HuH-7 (cell line): Measurements from ENCODE around the gene MICAL2.

Source experiments
- DNase-seq: peaks from one replicate; pipeline ENCODE4 v3.0.0; 2011; ENCODE audit warnings: low spot score

The MICAL2 gene

GRCh38 chr11:12170984-12171383 is 60.6 kb downstream of the MICAL2 start:
- DNase-seq, result no peak

- DNase-seq, result no peak
Observed at GRCh38 chr11:12171921-12172320, 61.5 kb downstream of the MICAL2 start.

- no peak for DNase-seq
Observed at GRCh38 chr11:12172493-12173013, 62.2 kb downstream of the MICAL2 start.

- no peak for DNase-seq
Observed at GRCh38 chr11:12173111-12173510, 62.7 kb downstream of the MICAL2 start.

DNA sequence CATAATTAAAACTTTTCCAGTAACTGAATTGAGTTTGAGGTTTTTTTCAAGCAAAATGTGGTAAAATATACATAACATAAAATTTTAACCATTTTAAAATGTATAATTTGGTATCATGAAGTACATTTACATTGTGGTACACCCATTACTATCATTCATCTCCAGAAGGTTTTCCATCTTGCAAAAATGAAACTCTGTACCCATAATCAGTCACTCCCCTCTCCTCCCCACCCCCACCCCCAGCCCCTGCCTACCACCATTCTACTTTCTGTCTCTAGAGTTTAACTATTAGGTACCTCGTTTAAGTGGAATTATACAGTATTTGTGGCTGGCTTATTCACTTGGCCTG is 63.7 kb downstream of the MICAL2 start:
- no peak for DNase-seq

DNA sequence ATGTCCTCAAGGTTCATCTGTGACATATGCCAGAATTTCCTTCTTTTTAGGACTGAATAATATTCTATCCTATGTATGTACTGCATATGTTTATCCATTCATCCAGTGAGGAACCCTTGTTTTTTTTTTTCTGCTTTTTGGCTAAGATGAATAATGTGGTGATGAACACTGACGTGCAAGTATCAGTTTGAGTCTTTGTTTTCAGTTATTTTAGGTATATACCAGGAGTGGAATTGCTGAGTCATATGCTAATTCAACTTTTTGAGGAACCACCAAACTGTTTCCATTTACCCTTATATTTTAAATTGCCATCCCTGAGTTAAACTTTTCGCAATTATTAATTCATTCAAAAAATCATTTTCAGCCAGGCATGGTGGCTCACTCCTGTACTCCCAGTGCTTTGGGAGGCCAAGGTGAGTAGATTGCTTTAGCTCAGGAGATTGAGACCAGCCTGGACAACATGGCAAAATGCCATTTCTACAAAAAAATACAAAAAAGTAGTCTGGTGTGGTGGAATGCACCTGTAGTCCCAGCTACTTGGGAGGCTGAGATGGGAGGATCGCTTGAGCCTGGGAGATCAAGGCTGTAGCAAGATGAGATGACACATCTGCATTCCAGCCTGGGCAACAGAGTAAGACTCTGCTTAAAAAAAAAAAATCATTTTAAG is 64.2 kb downstream of the MICAL2 start:
- DNase-seq, result no peak

- DNase-seq, result no peak
Observed at GRCh38 chr11:12175694-12176241, 65.4 kb downstream of the MICAL2 start.

- DNase-seq, result no peak
Observed at GRCh38 chr11:12176410-12176809, 66.0 kb downstream of the MICAL2 start.

- no peak for DNase-seq
Observed at GRCh38 chr11:12177739-12178338, 67.4 kb downstream of the MICAL2 start.

GRCh38 chr11:12179019-12179418 is 68.6 kb downstream of the MICAL2 start:
- DNase-seq, result no peak

DNA sequence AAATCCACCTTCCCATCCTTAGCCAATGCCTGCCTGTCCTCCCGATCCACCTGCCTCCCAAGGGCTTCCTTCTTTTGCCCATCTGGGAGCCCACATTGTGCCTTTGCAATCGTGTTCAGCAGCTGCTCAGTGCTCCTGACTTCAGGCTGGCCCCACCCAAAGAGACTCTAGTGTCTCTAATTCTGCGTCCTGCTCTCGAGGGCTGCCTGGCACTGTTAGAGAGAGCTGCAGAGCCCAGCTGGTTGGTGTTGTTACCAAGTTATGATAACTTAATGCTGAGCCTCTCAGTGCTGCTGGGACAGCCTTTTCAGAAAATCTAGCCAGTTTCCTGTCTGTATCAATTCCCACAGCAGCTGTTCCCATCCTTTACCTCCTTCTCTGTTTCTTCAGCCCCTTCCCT is 69.1 kb downstream of the MICAL2 start:
- no peak for DNase-seq

DNA sequence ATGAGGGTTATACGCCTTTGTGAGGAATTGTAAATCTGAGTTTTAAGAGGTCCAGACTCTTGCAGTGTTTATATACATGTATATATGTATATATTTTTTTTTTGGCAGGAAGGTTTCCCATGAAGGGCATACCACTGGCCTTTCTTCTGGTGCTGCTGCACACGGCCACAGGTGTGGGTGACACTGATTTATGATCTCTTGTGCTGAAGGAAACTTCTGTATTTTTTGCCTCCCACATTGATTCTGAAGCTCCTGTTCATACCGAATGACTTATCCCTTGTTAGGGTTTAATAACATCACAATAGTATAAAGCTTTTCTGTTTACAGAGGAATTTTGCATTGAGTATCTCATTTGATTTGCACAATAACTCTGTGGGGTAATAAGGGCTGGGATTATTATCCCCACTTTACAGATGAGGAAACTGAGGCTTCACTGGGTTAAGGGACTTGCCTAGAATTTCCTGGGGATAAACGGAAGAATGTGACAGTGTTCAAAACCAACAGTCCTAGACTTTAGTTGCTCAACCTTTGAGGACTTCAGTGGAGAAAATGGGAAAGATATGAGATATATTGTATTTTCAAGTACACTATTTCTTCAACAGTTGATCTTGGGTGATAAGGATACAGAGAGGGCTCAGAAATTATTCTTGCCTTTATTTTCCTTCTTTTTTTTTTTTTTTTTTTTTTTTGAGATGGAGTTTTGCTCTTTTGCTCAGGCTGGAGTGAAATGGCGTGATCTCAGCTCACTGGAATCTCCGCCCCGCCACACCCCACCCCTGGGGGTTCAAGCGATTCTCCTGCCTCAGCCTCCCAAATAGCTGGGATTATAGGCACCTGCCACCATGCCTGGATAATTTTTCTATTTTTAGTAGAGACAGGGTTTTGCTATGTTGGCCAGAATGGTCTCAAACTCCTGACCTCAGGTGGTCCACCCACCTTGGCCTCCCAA is 70.1 kb downstream of the MICAL2 start:
- no peak for DNase-seq

- DNase-seq, result no peak
Observed at GRCh38 chr11:12182302-12182675, 71.9 kb downstream of the MICAL2 start.

- peak; percentile 47 for DNase-seq
Observed at GRCh38 chr11:12182676-12183541, 72.5 kb downstream of the MICAL2 start.

DNA sequence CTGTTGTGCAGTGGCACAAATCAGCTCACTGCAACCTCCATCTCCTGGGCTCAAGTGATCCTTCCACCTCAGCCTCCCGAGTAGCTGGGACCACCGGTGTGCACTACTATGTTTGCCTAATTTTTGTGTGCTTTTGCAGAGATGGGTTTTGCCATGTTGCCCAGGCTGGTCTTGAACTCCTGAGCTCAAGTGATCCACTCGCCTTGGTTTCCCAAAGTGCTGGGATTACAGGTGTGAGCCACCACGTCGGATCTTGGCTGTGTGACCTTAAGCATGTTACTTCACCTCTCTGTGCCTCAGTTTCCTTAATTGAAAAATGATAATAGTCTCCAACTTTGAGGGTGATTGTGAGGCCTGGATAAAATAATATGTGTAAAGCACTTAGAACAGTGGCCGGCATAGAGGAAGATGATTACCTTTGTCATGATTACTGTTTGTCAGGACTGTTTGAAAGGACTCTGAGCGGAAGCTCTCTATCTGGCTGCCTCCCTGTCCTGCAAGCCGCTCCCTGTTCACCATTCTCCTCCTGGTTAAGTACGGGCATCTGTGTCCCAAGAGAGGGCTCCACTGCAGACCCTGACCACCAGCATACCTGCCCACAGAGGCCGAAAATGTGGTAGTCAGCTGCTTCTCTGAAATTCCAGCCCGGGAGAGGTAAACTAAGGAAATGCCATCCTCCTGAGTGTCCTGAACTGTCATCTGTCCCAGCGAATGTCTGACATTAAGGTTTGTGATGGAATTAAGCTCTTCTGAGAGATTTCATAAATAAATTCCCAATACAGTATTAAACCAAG is 73.6 kb downstream of the MICAL2 start:
- DNase-seq, result no peak

DNA sequence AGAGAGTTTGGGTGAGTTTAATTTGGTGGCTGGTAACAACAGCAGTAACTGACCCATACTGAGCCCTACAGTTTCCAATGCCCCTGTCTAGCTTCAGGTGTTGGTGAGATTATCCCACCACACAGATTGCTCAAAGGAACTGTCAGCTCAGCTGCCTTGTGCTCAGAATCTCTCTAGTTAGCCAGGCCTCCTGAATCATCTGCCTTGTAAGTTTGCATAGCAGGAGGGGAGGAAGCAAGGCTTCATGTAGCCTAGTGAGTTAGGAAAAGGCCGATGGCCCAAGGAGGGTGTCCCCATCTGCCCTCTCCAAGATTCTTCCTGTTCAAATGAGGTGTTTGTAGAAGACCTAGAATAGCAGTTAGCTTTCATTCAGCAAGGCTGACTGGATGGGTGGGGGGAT is 74.3 kb downstream of the MICAL2 start:
- no peak for DNase-seq

DNA sequence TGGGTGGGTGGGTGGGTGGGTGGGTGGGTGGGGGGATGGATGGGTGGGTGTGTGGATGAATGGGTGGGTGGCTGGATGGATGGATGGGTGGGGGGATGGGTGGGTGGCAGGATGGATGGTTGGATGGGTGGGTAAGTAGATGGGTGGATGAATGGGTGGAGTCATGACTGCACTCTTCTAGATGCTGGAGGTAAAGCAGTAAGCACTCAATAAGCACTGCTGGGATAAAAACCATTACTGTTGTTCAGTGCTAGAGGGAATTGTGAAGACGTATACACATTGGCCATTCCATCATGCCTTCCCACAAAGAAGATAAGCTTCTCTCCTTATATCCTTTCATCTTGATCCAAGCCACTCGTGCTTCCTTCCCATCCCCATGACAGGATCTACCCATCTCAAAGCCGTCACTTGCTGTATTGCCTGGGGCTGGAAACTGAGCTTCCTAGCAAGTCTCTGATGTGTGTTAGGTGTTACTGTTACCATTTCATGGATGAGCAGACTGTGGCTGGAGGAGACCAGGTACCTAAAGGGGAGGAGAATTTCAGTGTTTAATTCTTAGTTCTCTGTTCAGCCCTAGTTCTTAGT is 74.8 kb downstream of the MICAL2 start:
- no peak for DNase-seq

GRCh38 chr11:12185914-12186313 is 75.5 kb downstream of the MICAL2 start:
- DNase-seq, result no peak

DNA sequence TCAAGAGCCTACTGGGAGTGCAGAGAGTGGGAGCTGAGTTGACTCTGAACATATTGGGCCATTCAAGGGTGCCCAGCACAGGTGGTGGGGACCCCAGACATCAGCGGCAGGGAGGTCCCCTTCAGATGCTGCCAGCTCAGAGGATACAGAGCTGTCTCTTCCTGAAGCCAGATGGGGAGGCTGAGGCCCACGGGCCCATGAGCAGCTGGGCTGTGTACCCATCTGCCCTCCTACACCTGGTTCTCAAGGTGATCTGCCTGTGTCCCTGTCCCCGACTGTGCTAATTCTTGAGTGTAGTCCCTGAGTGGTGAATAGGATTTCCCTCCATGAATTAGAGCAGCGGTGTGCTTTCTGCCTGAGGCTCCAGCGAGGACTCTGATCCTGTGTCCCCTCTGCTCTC is 76.3 kb downstream of the MICAL2 start:
- DNase-seq, result no peak

- no peak for DNase-seq
Observed at GRCh38 chr11:12187399-12187798, 77.0 kb downstream of the MICAL2 start.
